Occipital lobe (tissue), 2 donors: ENCODE data around the gene SATL1. TPM values are rescaled to one million over a fixed set of nuclear protein-coding genes. Genes with fewer than 3 reads are reported as not detected.
"Not testable (repeated sequence)": the region's sequence is repeated elsewhere in the genome, so short reads cannot be mapped to it uniquely, and the experiment has no call there.

Experiments
- DNase-seq: peaks from one replicate; lab custom pipeline; 2025; lab: John Stamatoyannopoulos, UW
- total RNA-seq: library from RNA; depleted of rRNA; stranded (reverse); fragments of >200 nt; gene quantifications from one replicate; pipeline ENCODE4 v1.2.3, GENCODE V29; 2014

SATL1 gene
- total RNA-seq, 1 donor from 2014 or later: 1.2 TPM

GRCh38 chrX:85111347-85111746 is 132.2 kb downstream of the SATL1 start:
- no peak for DNase-seq

GRCh38 chrX:85109235-85109634 is 134.3 kb downstream of the SATL1 start:
- no peak for DNase-seq

- no peak for DNase-seq
Measured at GRCh38 chrX:85108165-85108564, 135.4 kb downstream of the SATL1 start.

GRCh38 chrX:85107407-85107806 is 136.2 kb downstream of the SATL1 start:
- no peak for DNase-seq

DNA sequence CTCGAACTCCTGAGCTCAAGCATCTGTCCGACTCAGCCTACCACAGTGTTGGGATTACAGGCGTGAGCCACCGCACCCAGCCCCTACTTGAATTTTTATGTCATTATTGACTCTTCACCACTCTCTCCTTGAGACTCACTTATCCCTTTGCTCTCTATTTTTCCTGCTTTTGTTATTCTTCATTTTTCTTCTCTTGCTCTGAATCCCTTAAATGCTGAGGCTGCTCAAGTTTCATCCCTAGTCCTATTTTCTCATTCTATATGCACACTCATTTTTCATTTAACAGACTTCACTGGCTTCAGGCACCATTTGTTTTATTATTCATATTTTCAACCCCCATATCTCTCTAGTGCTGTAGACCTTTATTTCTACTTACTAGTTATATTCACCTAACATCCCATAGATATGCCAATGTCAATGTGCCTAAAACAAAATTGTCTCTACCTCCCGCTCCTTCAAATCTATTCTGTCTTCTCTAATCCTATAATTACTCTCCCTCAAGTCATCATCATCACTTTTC is 154.2 kb downstream of the SATL1 start:
- no peak for DNase-seq

GRCh38 chrX:85084770-85085393 is 158.7 kb downstream of the SATL1 start:
- no peak for DNase-seq

- DNase-seq: not testable (repeated sequence)
Measured at GRCh38 chrX:85077247-85077646, 166.3 kb downstream of the SATL1 start.

DNA sequence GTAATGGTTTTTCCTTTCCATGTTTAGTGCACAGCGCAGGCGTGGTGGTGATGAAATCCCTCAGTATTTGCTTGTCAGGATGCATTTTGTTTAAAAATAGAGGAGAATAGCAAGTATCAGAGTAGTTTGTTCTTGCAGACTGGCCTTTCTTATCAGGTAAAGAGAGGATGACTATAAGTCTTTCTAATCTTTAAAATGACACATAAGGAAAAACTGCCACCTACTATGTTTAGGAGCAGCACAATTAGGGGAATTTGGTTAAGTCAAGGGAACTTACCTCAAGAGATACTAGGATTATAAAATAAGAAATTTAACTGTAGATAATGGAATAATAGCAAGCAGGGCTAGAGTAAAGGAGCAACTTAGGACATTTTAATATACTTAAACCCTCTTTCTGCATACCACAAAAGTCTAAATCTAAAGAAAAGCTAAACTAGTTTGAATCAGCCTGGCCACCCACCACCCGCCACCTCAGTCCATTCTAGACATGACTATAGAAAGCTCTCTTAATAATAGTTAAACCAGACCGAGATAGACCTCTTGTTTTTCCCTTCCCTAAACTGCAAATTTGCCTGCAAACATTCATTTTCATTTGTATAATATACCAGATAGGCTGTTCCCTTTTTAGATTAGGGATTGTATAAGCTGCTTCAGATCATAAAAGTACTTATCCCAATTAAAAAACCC is 177.9 kb downstream of the SATL1 start:
- DNase-seq: no peak

- DNase-seq: no peak
Measured at GRCh38 chrX:85052636-85053343, 190.8 kb downstream of the SATL1 start.

DNA sequence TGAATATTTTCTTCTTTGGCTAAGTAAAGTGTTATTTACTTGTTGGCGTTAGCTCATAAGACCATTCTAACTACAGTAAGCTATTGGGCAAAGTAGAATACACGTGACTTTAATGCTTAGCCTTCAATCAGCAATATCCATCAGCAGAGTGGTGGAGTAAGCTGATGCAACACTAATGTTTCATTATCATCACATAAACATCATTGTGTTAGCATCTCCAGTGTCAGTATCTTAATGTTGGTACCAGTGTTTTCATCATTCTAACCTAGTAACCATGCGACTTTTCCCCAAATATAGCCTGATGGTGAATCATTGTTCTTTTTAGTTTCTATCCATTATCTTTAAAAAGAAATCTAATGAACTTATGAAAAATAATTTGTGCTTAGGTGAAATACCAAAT is 191.4 kb downstream of the SATL1 start:
- DNase-seq: no peak

DNA sequence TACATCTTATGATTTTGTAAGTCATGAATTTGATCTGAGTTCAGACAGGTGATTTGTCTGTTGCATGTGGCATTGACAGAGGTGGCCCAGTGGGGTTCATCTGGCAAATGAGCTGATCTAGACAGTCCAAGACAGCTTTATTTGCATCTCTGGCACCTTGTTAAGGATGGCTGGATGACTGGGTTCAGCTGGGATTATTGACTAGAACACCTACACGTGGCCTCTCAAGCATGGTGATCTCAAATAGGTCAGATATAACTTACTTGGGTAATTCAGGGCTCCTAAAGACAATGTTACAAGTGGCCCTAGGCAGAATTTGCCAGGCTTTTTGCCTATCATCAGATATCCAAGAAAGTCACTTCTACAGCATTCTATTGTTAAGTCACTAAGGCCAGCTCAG is 192.0 kb downstream of the SATL1 start:
- no peak for DNase-seq

Other genes with a start within 250 kb of the SATL1 start
- gene APOOL, start 239.9 kb downstream of the SATL1 start, total RNA-seq: 7.0 TPM
- 127 TPM for gene ZNF711, start 212 bp upstream of the SATL1 start, total RNA-seq
- not detected for gene POF1B, start 135.9 kb upstream of the SATL1 start, total RNA-seq